Measurements from ENCODE around the gene GFRA1.

Gene GFRA1

DNA sequence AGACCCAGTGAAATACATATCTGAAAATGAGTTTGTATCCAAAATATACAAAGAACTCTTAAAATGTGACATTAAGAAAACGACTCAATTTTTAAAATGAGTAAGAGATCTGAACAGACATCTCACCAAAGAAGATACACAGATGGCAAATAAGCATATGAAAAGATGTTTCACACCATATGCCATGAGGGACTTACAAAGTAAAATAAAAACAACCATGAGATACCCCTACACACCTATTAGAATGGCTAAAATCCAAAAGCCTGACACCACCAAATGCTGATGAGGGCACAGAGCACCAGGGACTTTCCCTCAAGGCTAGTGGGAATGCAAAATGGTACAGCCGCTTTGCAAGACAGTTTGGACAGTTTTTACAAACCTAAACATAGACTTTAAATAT, 27.9 kb downstream of the GFRA1 start:
- no peak for DNase-seq

DNA sequence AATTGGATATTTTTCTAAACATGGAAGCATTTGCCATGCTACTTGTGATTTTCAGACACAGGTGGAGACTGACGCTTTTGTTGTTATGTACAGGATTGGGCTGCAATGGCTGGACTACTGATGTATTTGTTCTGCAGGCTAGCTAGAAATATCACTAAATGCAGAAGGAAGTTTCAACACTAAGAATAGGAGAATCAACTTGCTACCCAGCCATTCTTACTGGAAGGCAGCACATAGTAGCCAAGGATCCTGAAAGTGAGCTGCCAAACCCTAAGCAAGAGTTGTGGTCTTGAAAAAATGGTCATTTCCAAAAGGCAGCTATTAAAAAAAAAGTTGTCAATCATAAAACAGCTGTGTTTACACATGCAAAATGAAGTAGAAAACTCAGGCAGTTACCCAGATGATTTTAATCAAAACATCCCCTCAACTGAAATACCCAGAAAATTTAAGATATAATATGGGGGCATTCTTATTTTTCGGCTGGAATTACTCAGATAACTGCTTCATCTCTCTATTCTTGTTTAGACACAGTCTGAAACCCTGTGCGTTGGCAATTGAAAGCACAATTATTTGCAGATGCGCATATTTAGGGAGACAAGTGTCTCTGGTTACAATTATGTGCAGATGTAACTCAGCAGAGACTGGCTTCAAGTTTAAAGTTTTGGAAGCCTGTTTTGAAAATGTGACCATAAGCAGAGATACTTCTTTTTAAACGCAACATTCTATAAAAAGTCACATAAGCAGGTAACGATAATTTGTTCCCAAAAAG, 31.2 kb downstream of the GFRA1 start:
- DNase-seq, result no peak

DNA sequence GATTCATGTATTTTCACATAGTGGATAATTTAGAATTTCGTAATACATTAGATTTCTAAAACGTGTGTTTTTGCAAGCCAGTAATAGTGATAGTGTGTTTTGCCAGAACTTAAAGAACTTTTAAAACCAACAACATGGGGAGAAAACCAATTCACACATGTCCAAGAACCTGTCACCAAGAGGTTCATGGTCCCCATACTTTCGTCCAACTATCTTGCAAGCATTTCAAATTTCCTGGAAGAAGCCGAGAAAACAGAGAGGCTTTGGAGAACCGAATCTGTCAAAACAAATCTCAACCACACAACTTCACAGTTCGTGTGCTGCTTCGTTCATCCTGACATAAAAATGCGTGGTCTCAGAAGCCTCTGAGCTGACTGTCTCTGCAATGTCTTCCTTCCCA, 31.9 kb downstream of the GFRA1 start:
- DNase-seq, result no peak

DNA sequence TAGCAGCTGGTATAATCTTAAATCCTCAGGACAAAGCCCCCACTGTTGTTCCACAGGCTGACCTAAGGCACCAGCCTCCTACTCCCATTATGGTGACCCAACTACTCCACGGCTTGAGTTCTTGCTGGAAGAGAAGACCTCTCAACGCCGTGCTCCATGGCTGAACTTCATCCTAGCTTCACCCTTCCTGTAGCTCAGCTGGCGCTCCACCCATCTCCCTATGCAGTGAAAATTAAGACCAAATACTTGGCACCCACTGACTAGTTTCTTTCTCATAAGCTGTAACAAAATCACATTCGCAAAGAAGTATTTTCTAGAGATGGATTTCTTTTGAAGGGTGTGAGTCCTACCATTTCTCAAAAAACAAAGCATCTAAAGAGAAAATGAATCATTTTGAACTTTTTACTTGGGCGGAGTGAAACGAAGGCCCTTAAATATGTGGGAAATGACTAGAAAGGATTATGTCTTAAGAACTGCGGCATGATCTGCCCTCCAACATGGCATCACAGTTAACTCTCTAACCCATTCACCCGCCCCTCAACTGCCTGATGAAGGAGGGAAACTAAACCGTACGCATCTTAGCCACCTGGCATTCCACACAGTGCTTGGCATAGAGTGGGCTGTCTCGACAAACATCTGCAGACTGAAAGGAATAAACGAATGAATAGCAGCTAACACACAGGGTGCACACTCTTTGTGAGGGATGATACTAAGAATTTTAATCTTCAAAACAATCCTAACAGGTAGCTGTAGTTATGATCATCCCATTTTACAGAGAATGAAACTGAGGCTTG, 32.7 kb downstream of the GFRA1 start:
- DNase-seq, result no peak

DNA sequence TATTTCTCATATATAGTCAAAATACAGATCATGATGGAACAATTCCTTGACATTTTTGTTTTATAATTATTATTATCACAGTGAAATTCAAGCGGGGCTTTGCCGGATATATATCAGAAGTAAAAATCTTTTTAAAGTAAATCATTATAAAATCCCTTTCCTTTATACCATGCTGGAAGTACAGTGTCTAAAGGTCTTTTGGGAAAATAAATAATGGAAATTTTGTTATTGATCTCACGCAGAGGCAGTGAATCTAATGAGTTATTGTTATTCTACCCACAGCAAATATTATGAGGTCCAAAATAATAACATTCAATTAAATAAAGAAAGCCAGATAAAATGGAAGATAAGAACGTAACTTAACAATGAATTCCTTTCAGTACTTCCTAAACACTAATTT, 33.8 kb downstream of the GFRA1 start:
- DNase-seq, result no peak

DNA sequence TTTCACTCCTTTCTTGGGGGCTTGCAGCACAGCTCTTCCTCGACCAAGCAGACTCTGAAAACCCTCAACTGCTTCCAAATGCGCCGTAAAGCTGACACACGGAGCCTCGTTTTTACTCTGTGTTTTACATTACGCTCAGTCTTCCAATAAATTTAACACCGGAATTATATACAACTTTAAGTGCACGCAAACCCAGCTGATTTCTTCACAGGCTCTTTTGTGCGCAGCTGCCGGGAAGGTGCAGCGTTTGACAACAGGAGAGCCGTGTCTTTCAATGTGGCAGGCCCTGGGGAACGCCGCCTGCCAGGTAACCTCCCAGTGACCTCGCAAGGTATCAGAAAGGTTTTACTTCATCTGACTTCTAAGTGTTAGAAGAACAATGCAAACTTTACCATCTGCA, 35.0 kb downstream of the GFRA1 start:
- no peak for DNase-seq

DNA sequence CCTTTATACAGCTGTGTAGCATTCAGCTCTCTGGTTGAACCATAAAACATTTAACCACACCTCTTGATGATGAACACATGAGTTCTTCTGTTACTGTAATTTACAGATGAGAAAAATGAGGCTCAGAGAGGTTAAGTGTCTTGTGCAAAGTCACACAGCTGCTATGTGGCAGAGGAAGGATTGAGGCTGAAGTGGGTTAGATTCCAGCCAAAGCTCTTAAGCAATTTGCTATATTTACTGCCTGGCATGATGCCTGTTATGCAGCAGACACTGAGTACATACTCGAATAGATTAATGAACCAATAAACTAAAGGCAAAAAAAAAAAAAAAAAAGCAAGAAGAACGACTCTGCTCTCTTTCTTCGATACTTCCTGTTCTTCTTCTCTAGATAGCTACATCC, 35.7 kb downstream of the GFRA1 start:
- DNase-seq, result no peak

DNA sequence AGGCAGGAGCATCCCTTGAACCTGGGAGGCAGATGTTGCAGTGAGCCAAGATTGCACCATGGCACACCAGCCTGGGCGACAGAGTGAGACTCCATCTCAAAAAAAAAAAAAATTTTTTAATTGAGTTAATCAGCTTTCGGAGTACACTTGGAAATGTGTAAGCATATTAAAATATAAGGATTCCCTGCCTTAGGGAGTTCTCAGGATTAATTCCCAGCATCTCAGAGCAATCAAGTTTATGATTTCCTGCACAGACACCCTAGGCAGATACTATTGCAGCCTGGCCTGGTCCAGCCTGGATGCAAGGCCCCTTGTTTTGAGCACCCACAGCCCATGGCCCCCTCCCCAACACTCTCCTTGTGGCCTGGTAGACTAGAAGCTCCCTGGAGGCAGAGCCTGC, 39.8 kb downstream of the GFRA1 start:
- no peak for DNase-seq

DNA sequence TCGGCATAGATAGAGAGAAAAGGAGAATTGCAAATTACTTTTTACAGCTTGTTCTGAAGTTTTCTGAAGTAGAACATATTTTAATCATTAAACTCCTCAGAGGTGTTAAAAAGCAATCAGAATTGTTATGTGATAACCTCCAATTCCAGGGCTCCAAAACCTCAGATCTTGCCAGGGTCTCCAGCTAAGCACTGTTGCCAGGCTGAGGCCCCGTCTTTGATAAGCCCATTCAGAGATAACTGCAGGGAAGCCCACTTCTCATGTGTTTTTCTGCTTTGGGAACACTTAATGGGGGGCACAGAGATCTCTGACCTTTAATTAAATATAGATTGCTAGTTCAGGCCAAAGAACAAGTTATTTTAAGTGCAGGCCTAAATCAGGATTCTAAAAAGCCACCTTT, 40.4 kb downstream of the GFRA1 start:
- DNase-seq, result no peak

DNA sequence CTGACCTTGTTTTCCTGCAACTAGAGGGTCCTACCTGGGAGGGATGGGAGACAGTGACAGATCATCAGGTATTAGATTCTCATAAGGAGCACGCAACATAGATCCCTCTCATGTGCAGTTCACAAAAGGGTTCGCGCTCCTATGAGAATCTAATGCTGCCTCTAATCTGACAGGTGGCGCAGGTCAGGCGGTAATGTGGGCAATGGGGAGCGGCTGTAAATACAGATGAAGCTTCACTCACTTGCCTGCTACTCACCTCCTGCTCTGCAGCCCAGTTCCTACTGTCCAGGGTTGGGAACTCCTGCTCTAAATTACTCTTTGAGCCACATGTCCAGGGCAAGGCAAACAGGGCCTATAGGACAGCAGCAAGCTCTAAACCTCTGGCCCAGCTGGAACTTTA, 46.2 kb downstream of the GFRA1 start:
- DNase-seq, result no peak

DNA sequence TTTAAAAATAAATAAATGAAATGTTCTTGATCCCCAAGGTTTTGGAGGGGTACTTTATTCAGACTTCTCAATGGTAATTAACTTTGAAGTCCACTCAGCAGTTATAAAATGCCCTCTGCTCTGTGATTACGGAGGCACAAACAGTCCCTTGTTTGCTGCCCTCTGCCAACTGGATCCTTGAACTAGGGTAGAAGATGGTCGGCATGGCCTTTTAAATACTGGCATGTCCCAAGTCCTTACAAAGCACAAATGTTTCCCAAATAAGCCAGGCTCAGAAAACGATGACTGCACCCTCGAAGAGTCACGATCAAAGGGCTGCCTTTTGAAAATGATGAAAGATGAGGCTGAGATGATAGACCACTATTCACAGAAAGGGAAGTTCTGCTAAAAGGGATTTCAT, 47.0 kb downstream of the GFRA1 start:
- no peak for DNase-seq

DNA sequence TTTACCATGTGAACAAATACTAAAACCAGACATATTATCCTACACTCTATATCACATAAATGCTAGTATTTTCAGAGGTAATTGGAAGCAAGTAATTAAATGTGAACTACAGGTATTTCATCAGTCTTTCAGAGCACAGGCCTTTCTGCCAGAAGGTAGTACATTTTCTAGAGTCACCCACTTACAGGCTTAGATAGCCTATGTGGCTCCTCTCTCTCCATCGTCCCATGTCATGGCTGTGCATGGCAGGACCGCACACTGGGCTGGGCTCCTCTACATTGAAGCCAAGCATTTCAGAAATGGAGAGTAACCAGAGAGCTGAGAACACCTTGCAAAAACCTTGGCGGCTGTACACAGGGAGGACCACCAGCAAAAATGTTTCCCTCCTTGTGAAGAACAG, 49.7 kb downstream of the GFRA1 start:
- DNase-seq, result no peak

DNA sequence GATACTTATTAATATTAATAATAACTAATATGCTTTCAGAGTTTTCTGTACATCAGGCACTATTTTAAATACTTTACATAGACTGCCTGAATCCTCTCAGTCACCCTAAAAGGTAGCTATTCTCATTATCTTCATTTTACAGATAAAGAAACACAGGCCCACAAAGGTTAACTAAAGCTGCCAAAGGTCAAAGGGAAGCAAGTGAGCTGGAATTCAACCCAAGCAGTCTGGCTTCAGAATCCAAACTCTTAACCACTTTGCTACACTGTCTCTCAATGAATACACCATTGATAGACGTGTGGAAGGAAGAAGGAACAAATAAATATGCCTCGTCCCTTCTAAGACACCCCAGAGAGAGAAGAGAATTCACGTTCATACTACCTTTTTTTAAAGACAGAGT, 52.0 kb downstream of the GFRA1 start:
- DNase-seq, result no peak

DNA sequence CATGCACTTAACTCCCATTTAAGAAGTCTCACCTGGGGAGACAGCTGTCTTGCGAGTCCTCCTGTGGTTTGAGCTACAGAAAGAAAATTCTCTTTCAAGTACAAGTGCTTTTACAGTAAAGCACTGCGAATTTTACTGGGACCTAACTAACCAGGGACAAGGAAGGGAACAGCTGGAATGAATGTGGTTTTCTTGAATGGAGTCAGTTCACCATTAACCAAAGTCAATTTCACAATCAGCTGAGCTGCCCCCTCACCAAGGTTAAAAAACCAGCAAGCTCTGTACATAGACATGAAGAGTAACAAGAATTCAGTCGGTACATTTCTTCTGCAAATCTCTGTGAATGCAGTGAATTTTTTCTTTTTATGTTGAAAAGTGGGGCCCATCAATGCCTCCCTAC, 56.3 kb downstream of the GFRA1 start:
- no peak for DNase-seq

DNA sequence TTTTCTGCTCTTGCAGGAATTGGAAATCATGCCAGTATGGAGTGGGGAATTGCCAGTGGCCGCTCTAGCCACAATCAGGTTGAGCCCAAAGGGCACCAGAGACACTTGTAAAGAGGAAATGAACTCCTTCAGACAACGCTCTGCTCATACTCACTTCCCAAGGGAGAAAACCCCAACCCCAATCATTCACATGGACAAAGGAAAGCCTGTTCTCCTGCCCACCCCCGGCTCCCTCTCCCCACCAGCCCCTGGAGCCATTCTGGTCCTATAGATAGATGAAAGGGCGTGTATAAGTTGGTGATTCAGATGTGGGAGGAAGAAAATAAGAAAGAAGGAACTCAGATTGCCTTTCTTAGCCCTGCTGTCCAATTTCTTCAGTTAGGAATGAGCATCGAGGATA, 57.4 kb downstream of the GFRA1 start:
- DNase-seq, result no peak

DNA sequence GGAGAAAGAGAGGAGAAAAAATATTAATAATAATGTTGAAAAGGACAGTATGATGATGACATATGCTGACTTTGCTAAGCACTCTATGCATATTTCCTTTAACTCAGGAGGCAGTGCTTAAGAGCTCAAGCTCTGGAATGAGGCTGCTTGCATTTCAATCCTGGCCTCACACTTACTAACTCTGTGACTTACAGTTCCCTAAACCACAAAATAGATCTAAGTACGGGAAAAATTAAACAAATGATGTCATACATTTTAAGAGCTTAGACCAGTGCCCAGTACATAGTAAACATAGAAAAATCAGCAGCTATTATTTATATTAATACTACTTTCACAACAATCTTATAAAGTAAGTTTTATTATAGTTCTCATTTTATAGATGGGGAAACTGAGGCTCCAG, 61.3 kb downstream of the GFRA1 start:
- DNase-seq, result no peak

DNA sequence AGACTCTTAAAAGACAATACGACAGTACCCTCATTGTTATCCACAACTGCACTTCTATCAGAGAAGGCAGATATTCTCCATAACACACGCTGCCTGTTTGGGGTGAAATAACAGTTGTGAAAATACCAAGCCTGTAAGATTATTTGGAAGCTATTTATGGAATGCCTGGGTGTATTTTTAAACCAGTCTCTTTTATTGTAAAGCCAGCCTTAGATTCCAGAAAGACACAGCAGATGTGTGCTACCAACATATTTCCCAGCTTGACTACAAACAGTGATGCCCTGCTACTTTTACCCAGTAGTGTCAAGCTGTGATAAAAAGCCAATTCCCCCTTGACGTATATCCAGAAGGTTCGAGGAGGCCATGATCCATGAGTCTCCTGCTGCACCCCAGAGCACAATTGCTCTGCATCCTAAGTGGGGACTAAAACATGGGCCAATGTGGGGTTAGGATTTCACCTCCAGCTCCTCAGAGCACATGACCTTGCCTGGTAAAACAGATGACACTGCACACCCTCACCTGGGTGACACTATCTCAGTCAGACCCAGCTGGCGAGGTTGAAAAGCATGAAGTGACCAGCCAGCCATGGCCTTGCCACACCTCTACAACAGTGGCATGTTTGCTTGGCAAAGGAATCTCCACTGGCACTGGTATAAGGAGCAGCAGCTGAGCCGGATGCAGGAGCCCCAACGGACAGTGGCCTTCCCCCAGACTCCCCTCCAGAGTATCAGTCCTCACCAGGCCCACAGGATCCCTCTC, 62.2 kb downstream of the GFRA1 start:
- no peak for DNase-seq

DNA sequence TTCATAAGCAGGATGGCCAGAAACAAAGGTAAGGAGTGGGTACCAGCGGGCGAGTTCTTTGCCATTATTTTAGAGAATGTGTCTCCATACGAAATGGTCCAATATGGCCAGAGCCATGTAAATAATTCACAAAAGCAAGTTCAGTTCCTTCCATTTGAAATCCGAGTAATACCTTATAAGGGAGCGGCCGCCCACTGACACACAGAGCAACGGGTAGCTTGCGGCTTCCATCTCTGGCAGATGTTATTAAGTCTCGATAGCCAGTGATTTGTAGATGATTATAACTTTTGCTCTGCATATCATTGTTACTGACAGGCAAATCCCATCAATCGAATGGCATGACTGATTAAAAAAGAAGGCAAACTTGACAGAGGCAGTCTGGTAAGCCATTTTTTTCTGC, 63.2 kb downstream of the GFRA1 start:
- DNase-seq, result no peak

DNA sequence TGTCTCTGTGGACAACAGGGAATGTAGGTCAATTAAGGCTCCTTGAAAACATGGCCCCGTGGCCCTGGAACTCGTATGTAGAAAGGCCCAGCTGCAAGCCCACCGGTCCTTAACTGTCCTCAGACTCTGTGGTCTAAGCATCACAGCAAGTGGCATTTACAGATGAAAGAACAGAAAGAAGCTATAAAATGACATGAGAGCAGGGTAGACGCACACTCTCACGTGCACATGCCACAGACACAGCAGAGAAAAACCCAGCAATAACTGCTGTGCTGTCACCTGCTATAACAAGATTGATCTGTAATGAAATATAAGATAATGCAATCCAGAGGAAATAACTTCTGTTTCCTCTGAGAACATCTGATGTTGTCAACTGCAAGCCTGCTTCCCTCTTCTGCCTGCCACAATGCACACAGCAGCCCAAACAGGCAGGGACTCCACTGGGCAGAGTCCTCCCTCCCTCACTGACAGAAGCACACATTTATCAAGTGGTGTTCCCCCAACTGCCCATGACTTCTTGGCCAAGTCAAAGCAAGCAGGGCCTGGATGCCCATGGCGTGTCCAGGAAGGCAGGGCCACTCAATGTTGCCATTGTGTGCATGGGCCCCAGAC, 63.9 kb downstream of the GFRA1 start:
- no peak for DNase-seq

DNA sequence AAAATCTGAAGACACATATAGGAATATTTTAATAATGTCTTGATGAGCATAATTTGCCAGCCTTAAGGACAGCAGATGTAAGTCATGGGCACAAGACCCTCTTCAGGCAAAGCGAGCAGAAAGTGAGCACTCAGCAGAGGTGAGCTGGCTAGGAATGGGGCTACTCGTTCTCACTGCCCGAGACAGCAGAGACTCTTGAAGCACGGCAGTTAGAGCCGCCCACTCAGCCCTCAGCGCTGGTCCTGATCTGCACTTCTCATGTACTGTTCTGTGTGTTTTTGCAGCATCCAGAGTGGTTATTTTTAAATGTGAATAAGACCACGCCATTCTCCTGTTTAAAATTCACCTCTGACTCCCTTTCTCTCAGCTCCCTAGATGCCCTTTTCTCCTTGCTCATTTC, 65.3 kb downstream of the GFRA1 start:
- DNase-seq, result no peak

DNA sequence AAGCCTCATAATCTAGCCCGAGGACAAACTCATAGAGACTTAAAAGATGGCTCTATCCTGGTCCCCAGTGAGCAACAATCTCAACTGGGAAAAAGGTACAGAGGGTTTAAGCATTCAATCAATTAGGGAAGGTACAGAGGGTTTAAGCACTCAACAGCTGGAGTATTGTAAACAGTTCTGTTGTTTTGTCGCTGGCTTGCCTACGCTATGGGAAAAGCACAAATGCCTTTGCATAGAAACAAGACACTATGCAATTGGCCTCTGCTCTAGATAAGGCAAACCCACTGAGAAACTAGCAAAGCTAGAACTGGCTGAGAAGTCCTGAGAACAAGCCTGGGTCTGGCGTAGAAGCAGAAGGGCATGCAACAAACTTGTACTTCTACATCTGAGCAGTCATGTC, 69.3 kb downstream of the GFRA1 start:
- no peak for DNase-seq

Data from hypothalamus (tissue), 51 donors.